ENCODE data around the gene RFXAP.

RFXAP gene

DNA sequence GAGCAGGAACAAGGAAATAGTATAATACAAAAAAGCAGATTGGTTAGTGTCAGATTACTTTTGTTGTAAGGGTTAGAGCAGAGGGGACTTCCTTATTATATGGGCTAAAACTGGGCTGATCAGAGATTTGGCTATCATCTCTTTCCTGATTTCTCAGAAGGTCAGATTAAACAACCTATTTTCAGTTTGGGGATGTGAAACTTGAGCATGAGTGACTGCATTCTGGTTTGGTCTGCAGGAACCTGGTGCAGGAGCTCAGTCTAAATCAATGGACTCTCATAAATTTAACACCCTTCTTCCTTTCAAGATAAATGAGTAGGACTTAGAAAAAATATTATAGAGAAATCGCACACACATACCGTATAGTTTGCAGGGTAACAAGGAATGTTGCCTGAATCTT lies 12.9 kb upstream of the RFXAP start:
- no peak for TF ChIP-seq POLR2AphosphoS5 (IDR thresholded peaks at IDR 0.05; ENCODE audit: borderline replicate concordance, low read depth, low read length)
- no peak for TF ChIP-seq EZH2 (IDR thresholded peaks at IDR 0.05)
- TF ChIP-seq FOXP2 (optimal IDR thresholded peaks at IDR 0.05; ENCODE audit: control extremely low read depth, extremely low read length, insufficient read depth) = no peak
- no peaks in the 10 kb centered on the region for H3K36me3 ChIP-seq (ENCODE audit: insufficient read depth, low read length)
- no peaks in the 10 kb centered on the region for H3K9me3 ChIP-seq (ENCODE audit: low read depth, low read length)
- H3K4me3 ChIP-seq = no peak overlapping the region
- DNase-seq (ENCODE audit: low read depth, low spot score) = no peak
- H3K27ac ChIP-seq = no peak overlapping the region
- no peak overlapping the region for H3K9ac ChIP-seq (ENCODE audit: insufficient read length)

DNA sequence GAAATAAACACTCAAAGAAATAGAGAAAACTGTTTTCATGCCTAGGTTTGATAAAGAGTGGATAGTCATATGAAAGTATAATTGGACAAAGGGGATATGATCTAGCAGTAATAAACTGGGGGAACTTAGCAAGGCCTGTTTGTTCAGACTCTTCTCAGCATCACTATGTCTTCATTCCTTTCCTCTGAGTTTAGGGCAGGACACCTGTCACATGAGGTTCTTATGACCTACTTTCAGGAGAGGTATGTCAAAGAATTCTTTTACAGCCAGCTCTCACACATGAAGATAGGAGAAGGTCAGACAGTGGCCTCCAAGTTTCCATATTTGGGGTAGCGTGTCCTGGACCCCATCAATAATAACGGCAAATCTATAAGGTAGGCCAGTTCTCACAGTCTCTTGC lies 11.4 kb upstream of the RFXAP start:
- DNase-seq (ENCODE audit: low read depth, low spot score) = no peak
- H3K9me3 ChIP-seq (ENCODE audit: low read depth, low read length) = no peaks in the 10 kb centered on the region
- H3K9ac ChIP-seq (ENCODE audit: insufficient read length) = no peak overlapping the region
- no peaks in the 10 kb centered on the region for H3K36me3 ChIP-seq (ENCODE audit: insufficient read depth, low read length)
- no peak overlapping the region for H3K27ac ChIP-seq
- no peak for TF ChIP-seq FOXP2 (optimal IDR thresholded peaks at IDR 0.05; ENCODE audit: control extremely low read depth, extremely low read length, insufficient read depth)
- no peak for TF ChIP-seq POLR2AphosphoS5 (IDR thresholded peaks at IDR 0.05; ENCODE audit: borderline replicate concordance, low read depth, low read length)
- no peak for TF ChIP-seq EZH2 (IDR thresholded peaks at IDR 0.05)
- no peak overlapping the region for H3K4me3 ChIP-seq

DNA sequence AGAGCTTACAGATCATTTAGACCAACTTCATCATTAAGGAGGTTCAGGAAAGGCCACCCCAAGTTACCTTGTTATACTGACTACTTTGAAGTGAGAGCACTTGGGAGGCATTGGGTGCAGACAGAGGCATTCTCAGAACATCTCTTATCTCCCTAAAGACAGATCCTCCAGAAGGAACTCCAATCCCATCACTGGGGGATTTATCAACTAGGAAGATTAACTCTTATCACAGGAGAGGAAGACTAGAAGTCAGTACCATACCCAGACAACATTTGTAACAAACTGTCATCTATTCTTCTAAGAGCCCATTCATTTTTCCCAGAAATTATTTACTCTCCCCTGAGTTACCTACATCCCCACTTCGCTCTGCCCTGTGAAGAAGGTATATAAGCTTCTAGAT lies 5.8 kb upstream of the RFXAP start:
- Histone ChIP-seq H3K9me3 (ENCODE audit: low read depth, low read length) (no peaks in the 10 kb centered on the region), H3K4me3 (no peak overlapping the region), H3K9ac (ENCODE audit: insufficient read length) (no peak overlapping the region), H3K36me3 (ENCODE audit: insufficient read depth, low read length) (no peaks in the 10 kb centered on the region), H3K27ac (no peak overlapping the region)
- no peak for DNase-seq (ENCODE audit: low read depth, low spot score)
- no peak for TF ChIP-seq FOXP2 (optimal IDR thresholded peaks at IDR 0.05; ENCODE audit: control extremely low read depth, extremely low read length, insufficient read depth)
- no peak for TF ChIP-seq POLR2AphosphoS5 (IDR thresholded peaks at IDR 0.05; ENCODE audit: borderline replicate concordance, low read depth, low read length)
- TF ChIP-seq EZH2 (IDR thresholded peaks at IDR 0.05) = no peak

DNA sequence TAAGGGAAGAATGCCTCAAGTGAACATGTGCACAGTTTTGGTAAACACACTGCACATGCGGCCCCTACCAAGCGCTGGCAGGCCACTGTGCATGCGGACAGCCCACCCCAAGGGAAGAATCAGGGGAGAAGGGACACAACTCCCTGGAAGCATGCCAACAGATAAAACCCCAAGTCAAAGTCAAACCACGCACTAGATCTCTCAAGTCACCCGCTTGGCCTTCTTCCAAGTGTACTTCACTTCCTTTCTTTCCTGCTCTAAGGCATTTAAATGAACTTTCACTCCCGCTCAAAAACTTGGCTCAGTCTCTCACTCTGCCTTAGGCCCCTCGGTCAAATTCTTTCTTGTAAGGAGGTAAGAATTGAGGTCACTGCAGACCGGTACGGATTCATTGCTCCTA lies 4.6 kb upstream of the RFXAP start:
- no peaks in the 10 kb centered on the region for H3K36me3 ChIP-seq (ENCODE audit: insufficient read depth, low read length)
- H3K4me3 ChIP-seq = peak overlapping the region; percentile 48
- H3K9me3 ChIP-seq (ENCODE audit: low read depth, low read length) = no peaks in the 10 kb centered on the region
- no peak overlapping the region for H3K9ac ChIP-seq (ENCODE audit: insufficient read length)
- no peak for TF ChIP-seq POLR2AphosphoS5 (IDR thresholded peaks at IDR 0.05; ENCODE audit: borderline replicate concordance, low read depth, low read length)
- no peak for TF ChIP-seq EZH2 (IDR thresholded peaks at IDR 0.05)
- no peak for TF ChIP-seq FOXP2 (optimal IDR thresholded peaks at IDR 0.05; ENCODE audit: control extremely low read depth, extremely low read length, insufficient read depth)
- peak overlapping the region; percentile 78; the same call in 1 of the 2 replicates for H3K27ac ChIP-seq
- peak; percentile 63 for DNase-seq (ENCODE audit: low read depth, low spot score)

DNA sequence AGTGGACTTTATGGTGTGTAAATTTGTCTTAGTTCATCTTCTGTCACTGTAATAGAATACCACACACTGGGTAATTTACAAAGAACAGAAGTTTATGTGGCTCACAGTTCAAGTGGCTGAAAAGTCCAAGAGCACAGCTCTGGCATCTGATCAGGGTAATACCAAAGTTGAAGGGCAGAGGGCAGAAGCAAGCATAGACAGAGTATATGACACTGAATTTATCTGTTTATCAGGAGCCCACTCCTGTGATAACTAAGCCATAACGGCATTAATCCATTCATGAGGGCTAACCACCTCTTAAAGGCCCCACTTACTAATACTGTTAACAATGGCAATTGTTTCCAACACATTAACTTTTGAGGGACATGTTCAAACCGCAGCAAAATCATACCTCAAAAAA lies 4.0 kb upstream of the RFXAP start:
- no peak overlapping the region for H3K9ac ChIP-seq (ENCODE audit: insufficient read length)
- no peak for TF ChIP-seq FOXP2 (optimal IDR thresholded peaks at IDR 0.05; ENCODE audit: control extremely low read depth, extremely low read length, insufficient read depth)
- TF ChIP-seq POLR2AphosphoS5 (IDR thresholded peaks at IDR 0.05; ENCODE audit: borderline replicate concordance, low read depth, low read length) = no peak
- TF ChIP-seq EZH2 (IDR thresholded peaks at IDR 0.05) = no peak
- peak overlapping the region; percentile 78; the same call in 1 of the 2 replicates for H3K27ac ChIP-seq
- no peaks in the 10 kb centered on the region for H3K9me3 ChIP-seq (ENCODE audit: low read depth, low read length)
- no peaks in the 10 kb centered on the region for H3K36me3 ChIP-seq (ENCODE audit: insufficient read depth, low read length)
- no peak for DNase-seq (ENCODE audit: low read depth, low spot score)
- no peak overlapping the region for H3K4me3 ChIP-seq

DNA sequence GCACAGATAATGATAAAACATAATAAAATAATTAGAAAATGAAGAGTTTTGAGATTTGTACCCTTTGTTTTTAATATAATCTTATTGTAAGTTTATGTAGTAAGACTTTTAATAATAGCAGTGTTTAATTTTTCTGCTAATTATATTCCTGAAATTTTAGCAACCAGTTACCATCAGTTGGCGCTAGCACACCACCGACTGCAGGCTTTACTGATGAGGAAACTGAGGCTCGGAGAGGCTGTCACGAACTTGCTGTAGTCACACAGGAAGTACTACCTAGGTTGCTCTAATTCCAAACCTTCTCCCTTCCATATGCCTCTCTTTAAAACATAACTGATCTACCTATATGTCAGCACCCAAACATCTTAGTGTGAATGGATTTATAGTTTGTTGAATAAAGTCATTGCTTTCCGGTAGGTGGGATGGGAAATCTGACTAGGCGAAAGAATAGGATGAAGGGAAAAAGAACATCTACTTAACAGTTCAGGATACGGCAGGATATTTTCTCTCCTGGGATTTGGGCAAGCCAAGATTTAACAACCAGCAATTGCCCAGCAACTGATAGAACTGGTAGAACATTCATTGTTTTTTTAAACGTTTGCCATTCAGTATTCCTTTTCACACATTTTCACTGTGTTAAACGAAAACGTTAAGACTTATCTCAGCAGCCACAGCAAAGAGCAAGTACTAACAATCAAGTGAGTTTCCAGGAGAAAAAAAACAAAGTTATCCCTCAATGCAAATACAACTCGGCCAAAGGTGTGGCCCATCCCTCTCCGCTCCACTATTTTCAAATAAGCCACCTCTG lies 822 bp upstream of the RFXAP start:
- Histone ChIP-seq H3K9ac (ENCODE audit: insufficient read length) (peak overlapping the region; percentile 94), H3K4me3 (peak overlapping the region; percentile 86), H3K27ac (peak overlapping the region; percentile 10; the same call in 1 of the 2 replicates), H3K36me3 (ENCODE audit: insufficient read depth, low read length) (peaks cover 17% of the 10 kb centered on the region), H3K9me3 (ENCODE audit: low read depth, low read length) (no peaks in the 10 kb centered on the region)
- TF ChIP-seq FOXP2 (optimal IDR thresholded peaks at IDR 0.05; ENCODE audit: control extremely low read depth, extremely low read length, insufficient read depth) (no peak), POLR2AphosphoS5 (IDR thresholded peaks at IDR 0.05; ENCODE audit: borderline replicate concordance, low read depth, low read length) (no peak), EZH2 (IDR thresholded peaks at IDR 0.05) (no peak)
- DNase-seq (ENCODE audit: low read depth, low spot score) = no peak

DNA sequence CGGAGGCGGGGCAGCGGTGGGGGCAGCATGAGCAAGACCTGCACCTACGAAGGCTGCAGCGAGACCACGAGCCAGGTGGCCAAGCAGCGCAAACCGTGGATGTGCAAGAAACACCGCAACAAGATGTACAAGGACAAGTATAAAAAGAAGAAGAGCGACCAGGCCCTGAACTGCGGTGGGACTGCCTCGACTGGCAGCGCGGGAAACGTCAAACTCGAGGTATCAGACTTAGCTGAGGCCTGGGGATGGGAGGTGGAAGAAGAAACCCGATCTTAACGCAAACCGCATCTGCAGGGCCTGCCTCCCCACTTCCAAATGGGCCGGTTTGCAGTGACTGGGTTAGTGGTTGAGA lies 693 bp downstream of the RFXAP start:
- Histone ChIP-seq H3K9me3 (ENCODE audit: low read depth, low read length) (no peaks in the 10 kb centered on the region), H3K36me3 (ENCODE audit: insufficient read depth, low read length) (peaks cover 31% of the 10 kb centered on the region), H3K4me3 (peak overlapping the region; percentile 86), H3K9ac (ENCODE audit: insufficient read length) (peak overlapping the region; percentile 94), H3K27ac (peak overlapping the region; percentile 63; the same call in 1 of the 2 replicates)
- TF ChIP-seq FOXP2 (optimal IDR thresholded peaks at IDR 0.05; ENCODE audit: control extremely low read depth, extremely low read length, insufficient read depth) = no peak
- no peak for DNase-seq (ENCODE audit: low read depth, low spot score)

DNA sequence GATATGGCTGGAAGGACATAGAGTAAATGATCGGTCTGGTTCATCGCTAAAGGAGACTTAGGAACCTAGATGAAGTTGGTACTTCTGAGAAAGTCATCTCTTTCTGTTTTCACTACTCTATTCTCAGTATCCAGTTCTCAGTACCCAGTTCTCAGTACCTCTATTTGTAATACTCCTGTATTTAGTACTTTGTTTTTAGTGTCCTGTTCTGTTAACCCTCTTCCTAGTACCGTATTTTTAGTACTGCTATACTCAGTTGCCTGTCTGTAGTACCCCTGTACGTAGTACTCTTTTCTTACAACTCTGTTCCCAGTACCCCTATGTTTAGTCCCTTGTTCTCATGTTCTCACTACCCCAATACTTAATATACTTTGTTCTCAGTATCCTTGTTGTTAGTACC lies 1.2 kb downstream of the RFXAP start:
- Histone ChIP-seq H3K9me3 (ENCODE audit: low read depth, low read length) (no peaks in the 10 kb centered on the region), H3K9ac (ENCODE audit: insufficient read length) (peak overlapping the region; percentile 94), H3K27ac (peak overlapping the region; percentile 4; the same call in 1 of the 2 replicates), H3K4me3 (peak overlapping the region; percentile 86), H3K36me3 (ENCODE audit: insufficient read depth, low read length) (peaks cover 36% of the 10 kb centered on the region)
- no peak for DNase-seq (ENCODE audit: low read depth, low spot score)
- TF ChIP-seq POLR2AphosphoS5 (IDR thresholded peaks at IDR 0.05; ENCODE audit: borderline replicate concordance, low read depth, low read length) = no peak
- TF ChIP-seq FOXP2 (optimal IDR thresholded peaks at IDR 0.05; ENCODE audit: control extremely low read depth, extremely low read length, insufficient read depth) = no peak
- no peak for TF ChIP-seq EZH2 (IDR thresholded peaks at IDR 0.05)
